ENCODE measurements around the gene MADCAM1. TPM values are rescaled to one million over a fixed set of nuclear protein-coding genes. Genes with fewer than 3 reads are reported as not detected.

MADCAM1 gene
- total RNA-seq, 3 donors from 2014 or later (not counting 1 experiment from before 2014, with no cell fraction given), result 0.43 to 0.54 TPM; not detected in 1

DNA sequence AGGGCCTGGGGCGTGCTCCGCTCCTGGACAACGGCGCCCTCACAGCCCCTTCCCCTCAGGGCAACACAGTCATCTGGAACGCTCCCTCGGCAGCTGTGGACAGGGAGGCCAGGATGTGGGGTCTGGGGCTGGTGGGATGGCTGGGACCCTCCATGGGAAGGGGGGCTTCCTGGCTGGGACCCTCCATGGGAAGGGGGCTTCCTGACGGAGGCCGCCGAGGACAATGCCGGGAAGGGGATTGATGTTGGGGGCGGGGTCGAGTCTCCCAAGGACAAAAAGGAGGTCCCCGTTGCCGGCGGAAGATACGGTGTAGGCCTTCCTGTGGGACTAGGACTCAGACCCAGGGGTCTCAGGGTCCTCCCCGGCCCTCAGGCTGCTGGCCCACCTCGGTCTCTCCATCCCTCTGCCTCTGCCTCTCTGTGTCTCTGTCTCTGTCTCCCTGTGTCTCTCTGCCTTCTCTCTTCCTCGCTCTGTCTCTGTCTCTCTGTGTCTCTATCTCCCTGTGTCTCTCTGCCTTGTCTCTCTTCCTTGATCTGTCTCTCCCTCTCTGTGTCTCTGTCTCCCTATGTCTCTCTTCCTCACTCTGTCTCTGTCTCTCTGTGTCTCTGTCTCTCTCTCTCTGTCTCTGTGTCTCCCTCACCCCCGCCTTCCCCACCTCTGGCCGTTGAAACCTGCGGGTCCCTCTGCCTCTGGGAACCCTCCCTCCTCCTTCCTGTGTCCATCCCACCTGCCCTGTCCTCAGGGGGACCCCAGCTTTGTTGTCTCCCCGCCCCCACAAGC lies 2.7 kb upstream of the MADCAM1 start:
- H3K36me3 ChIP-seq (ENCODE audit: control insufficient read depth, insufficient read depth, low read length), result no peaks in the 10 kb centered on the region
- ATAC-seq, result no peak
- Mint-ChIP-seq H3K27me3 (ENCODE audit: low read depth in 2 of 2) (peaks cover 0 to 6% of the 10 kb centered on the region in 2 donors), H3K4me3 (no peak overlapping the region), H3K9me3 (no peaks in the 10 kb centered on the region), H3K4me1 (peaks cover 0 to 11% of the 10 kb centered on the region in 2 donors), H3K36me3 (no peaks in the 10 kb centered on the region), H3K27ac (peak overlapping the region; percentile 1)
- H3K27ac ChIP-seq (ENCODE audit: low read length), result no peak overlapping the region
- H3K4me3 ChIP-seq (ENCODE audit: low read length), result no peak overlapping the region
- H3K9me3 ChIP-seq (ENCODE audit: control insufficient read depth, insufficient read depth, low read length), result no peaks in the 10 kb centered on the region
- TF ChIP-seq CTCF (IDR thresholded peaks at IDR 0.05), result no peak
- intact Hi-C loops (cut with micrococcal nuclease), result no loop called here
- peaks cover 19% of the 10 kb centered on the region for H3K27me3 ChIP-seq (ENCODE audit: control insufficient read depth, insufficient read depth, low read length)
- no peak for DNase-seq
- peaks cover 17% of the 10 kb centered on the region for H3K4me1 ChIP-seq (ENCODE audit: control insufficient read depth, insufficient read depth, low read length)
- 69% methylated on average over 23 of the region's 23 CpGs for WGBS (ENCODE audit: insufficient coverage)

DNA sequence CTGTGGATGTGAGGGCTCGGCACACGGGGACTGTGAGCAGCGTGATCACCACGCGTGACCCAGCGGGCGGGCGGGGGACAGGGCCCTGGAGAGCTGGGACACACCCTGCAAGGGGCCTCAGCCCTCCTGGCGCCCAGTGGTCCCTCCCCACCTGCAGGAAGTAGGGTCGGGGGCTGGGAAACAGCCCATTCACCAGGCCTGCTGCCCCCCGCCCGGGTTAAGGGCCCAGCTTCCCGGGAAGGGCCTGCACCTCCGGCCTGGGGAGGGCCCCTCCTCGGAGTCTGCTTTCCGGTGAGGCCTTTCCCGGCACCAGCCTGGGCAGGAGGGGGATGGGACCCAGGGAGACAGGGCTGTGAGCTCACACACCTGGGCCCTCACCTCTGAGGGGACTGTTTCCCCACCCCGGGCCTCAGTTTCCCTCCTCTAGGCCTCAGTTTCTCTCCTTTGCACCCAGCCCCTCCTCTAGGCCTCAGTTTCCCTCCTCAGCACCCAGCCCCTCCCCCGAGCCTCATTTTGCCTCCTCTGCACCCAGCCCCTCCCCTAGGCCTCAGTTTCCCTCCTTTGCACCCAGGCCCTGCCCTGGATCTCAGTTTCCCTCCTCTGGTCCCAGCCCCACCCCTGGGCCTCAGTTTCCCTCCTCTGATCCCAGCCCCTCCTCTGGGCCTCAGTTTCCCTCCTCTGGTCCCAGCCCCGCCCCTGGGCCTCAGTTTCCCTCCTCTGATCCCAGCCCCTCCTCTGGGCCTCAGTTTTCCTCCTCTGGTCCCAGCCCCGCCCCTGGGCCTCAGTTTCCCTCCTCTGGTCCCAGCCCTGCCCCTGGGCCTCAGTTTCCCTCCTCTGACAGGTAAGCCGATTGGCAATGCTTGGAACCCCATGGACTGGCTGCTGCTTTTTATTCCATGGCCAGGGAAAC lies 1.9 kb upstream of the MADCAM1 start:
- Mint-ChIP-seq H3K4me3 (no peak overlapping the region), H3K36me3 (no peaks in the 10 kb centered on the region), H3K9me3 (no peaks in the 10 kb centered on the region), H3K27me3 (ENCODE audit: low read depth in 2 of 2) (peaks cover 6 to 11% of the 10 kb centered on the region in 2 donors), H3K4me1 (peaks cover 0 to 14% of the 10 kb centered on the region in 2 donors), H3K27ac (peak overlapping the region; percentile 1)
- ATAC-seq (no peak), DNase-seq (no peak)
- Histone ChIP-seq H3K36me3 (ENCODE audit: control insufficient read depth, insufficient read depth, low read length) (no peaks in the 10 kb centered on the region), H3K4me3 (ENCODE audit: low read length) (no peak overlapping the region), H3K9me3 (ENCODE audit: control insufficient read depth, insufficient read depth, low read length) (no peaks in the 10 kb centered on the region), H3K27me3 (ENCODE audit: control insufficient read depth, insufficient read depth, low read length) (peaks cover 20% of the 10 kb centered on the region), H3K4me1 (ENCODE audit: control insufficient read depth, insufficient read depth, low read length) (peaks cover 15% of the 10 kb centered on the region), H3K27ac (ENCODE audit: low read length) (no peak overlapping the region)
- no peak for TF ChIP-seq CTCF (IDR thresholded peaks at IDR 0.05)
- intact Hi-C loops (cut with micrococcal nuclease), result no loop called here
- WGBS (ENCODE audit: insufficient coverage), result 40% methylated on average over 22 of the region's 22 CpGs

GRCh38 chr19:495081-495401 lies 1.2 kb upstream of the MADCAM1 start:
- peaks cover 0 to 10% of the 10 kb centered on the region in 2 donors for H3K4me1 Mint-ChIP-seq
- no peaks in the 10 kb centered on the region for H3K9me3 ChIP-seq (ENCODE audit: control insufficient read depth, insufficient read depth, low read length)
- H3K36me3 ChIP-seq (ENCODE audit: control insufficient read depth, insufficient read depth, low read length), result no peaks in the 10 kb centered on the region
- peaks cover 9% of the 10 kb centered on the region for H3K4me1 ChIP-seq (ENCODE audit: control insufficient read depth, insufficient read depth, low read length)
- intact Hi-C loops (cut with micrococcal nuclease), result no loop called here
- H3K4me3 ChIP-seq (ENCODE audit: low read length), result no peak overlapping the region
- ATAC-seq (no peak), DNase-seq (no peak)
- no peak overlapping the region for H3K27ac ChIP-seq (ENCODE audit: low read length)
- no peak overlapping the region for H3K27ac Mint-ChIP-seq
- no peak for TF ChIP-seq CTCF (IDR thresholded peaks at IDR 0.05)
- peaks cover 9 to 14% of the 10 kb centered on the region in 2 donors for H3K27me3 Mint-ChIP-seq (ENCODE audit: low read depth in 2 of 2)
- 77% methylated on average over 10 of the region's 10 CpGs for WGBS (ENCODE audit: insufficient coverage)
- peaks cover 23% of the 10 kb centered on the region for H3K27me3 ChIP-seq (ENCODE audit: control insufficient read depth, insufficient read depth, low read length)
- H3K4me3 Mint-ChIP-seq, result no peak overlapping the region
- no peaks in the 10 kb centered on the region for H3K36me3 Mint-ChIP-seq
- H3K9me3 Mint-ChIP-seq, result no peaks in the 10 kb centered on the region

Measured in natural killer cell (primary cell).